NCI-H748 (cell line): ENCODE results near the gene CMTM3.
"Not testable (repeated sequence)": the region's sequence is repeated elsewhere in the genome, so short reads cannot be mapped to it uniquely, and the experiment has no call there.

Experiments used
- DNase-seq: peaks from one replicate; lab custom pipeline; 2025; ENCODE audit not compliant: unreplicated experiment; lab: John Stamatoyannopoulos, UW

CMTM3 gene

DNA sequence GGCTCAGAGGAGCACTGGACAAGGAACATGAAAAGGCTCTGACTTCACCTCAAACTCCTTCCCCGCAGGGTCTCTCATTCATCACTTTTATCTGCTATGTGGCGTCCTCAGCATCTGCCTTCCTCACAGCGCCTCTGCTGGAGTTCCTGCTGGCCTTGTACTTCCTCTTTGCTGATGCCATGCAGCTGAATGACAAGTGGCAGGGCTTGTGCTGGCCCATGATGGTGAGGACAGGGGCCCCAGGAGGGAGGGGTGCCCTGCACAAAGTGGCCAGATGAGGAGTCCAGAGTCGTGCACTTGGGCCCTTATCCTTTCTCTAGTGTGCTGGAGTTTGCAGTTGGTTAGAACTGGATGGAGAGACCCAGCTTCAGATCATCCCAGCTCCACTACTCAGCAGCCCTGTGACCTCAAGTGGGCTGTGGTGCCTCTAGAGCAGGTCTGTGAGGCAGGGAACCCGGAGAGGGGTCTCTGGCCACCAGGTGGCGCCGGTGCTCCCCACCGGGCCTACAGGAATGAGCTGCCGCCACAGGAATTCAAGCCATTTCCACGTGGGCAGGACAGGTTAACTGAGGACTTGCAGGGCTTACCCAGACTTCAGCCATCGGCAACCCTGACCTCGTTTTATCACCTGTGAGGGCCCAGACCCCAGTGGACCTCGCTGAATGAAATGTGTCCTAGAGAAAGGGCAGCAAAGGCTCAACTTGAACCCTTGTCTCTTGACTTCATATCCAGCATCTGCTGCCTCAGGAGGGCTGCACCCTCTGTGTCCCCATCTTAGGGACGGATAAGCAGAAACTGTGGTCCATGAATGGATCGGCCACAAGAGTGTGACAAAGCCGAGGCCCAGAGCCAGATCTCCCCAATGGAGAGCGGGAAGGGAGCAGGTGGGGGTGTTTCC lies 4.0 kb downstream of the CMTM3 start:
- peak; percentile 64 for DNase-seq

DNA sequence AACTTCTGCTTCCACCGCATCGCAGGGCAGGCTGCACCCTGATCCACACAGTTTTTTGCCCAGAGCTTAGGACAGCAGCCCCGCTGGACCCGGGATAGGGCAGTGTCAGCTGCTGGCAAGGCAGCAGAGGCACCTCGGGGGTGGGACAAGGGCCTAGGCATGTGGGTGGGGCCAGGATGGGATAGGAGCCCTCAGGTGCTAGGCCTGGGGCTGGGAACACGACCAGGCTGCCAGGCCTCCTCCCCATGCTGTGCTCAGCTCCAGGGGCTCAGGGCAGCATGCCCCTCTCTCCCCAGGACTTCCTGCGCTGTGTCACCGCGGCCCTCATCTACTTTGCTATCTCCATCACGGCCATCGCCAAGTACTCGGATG lies 4.6 kb downstream of the CMTM3 start:
- no peak for DNase-seq

DNA sequence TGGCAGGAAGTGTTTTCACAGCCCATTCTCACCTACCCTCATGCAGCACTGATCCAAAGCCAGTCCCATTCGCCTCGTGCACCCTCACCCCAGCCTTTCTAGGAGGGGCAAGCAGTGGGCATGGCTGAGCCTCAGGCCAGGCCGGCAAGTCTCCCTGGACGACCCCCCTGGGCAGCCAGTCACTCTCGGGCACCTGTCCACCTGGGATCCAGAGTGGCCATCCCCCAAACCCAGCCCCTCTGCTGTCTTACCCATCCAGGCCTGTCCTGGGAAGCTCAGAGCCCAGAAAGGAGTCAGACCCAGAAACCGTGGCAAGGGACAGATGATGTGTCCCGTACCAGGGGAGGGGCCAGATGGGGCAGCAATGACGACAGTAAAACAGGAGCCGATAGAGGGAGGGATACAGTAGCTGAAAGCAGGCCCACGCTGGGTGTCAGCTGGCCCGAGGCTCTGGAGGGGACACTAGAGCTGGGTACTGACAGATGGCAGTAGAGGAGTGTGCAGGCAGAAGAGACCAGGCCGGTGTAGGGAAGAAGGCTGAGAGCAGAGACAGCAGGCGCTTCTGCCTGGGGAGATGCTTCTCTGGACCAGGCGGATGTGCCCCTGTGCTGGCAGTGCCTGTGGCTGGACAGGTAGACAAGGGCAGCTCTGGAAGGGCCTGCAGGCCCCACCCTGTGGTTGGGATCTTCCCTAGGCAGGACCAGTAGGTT lies 5.8 kb downstream of the CMTM3 start:
- DNase-seq: no peak

DNA sequence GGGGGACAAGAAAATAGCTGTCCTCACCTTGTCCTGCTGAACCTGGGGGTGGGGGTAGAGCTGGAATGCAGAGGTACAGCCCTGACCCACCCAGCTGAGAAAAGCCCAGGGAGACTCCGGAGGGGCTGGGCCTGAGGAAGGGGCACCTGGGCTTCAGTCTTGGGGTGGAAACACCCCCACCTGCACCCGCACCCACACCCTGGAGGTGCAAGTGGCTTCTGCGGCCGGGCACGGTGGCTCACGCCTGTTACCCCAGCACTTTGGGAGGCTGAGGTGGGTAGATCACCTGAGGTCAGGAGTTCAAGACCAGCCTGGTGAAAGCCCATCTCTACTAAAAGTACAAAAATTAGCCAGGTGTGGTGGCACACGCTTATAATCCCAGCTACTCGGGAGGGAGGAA lies 7.4 kb downstream of the CMTM3 start:
- not testable (repeated sequence) for DNase-seq

DNA sequence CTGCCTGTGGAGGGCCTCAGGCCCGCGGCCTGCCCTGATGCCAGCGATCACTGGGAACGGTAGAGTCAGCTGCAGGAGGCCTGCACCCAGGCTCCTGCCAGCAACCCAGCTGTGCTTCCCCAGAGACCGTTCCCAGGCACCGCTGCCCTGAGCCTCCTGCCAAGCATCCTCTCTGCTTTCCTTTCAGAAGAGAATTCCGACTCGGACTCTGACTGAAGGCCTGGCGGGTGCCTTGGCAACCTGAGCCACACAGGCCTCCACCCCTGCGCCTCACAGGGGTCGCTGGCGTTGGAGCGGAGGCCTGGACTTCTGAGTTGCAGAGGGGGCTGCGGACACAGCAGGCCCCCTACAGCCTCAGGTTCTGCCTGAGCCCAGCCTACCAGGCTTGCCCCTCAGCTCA lies 7.9 kb downstream of the CMTM3 start:
- DNase-seq: no peak

DNA sequence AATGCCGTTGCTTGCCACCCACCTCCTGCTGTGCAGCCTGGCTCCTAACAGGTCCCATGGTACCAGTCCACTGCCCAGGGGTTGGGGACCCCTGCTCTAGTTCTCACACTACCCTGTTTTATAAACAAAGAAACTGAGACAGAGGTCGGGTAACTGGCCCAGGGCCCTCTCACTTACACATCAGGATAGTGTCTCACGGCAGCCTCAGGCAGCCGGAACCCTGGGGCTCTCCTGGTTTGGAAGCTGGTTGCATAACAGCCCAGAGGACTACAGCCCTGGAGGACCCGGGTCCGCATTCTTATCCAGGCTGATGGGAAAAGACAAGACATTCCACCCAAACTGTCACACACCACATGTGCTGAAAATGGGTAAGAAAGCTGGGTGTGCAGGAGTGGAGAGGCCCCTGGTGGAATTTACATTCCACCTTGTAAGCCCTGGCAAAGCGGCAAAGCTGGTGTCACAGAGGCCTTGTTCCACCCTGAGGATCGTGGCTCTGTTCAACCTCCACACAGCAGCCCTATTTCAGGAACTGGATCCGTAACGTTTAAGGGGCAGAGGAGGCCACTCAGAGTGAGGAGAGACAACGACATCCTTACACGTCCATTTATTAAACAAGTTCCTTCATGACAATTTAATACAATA lies 9.8 kb downstream of the CMTM3 start:
- DNase-seq: no peak

DNA sequence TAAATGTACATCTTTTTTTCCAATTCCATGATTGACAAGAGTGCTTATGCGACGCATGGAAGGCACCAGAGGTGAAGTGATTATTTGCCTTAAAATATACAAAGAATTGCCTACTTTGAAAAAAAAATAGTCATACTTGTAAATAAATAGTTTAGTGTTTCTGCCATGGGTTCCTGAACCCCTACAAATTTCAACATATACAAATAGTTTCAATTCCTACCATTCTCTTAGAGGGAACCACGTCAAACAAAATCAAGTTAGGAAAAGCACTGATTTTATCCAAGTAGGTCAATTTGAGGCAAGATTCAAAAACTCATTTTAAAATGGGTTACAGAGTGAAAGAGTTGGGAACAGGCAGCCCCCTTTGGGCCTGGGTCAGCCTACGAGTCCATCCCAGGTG lies 11.7 kb downstream of the CMTM3 start:
- DNase-seq: no peak

DNA sequence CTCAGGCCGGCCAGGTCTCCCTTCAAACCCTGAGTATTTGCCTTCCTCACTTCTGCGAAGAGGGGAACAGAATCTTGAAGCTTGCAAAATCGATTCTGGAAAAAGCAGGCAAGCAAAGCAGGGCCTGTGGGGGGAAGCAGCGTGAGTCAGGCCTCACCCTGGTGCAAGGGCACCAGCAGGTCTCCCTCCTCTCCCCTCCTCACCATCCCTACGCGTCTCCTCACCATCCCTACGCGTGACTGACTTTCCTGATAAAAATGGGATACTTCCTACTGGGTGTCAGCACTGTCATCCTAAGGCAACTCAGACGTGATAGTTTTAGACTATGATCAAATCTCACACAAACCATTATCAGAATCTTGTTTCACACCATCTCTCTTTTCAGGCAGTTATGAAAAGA lies 12.1 kb downstream of the CMTM3 start:
- no peak for DNase-seq

DNA sequence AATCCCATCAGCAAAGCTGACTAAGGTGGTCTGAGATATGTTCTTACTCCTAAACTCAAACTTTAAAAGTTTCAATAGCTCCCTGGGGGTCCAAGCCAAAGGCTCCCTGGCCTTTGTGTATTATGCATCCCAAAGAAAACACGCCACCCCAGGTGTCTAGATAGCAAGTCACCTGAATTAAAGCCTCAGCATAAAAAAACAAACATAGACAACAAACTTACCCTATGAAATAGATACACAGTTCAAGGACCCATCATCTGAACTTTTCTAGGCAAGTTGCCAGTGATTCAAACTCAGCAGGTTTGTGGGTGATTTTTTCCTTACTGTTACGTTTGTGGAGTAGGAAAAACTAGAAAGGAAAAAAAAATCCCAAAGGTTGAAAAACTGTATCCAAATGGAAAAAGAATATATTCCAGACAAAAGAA lies 12.5 kb downstream of the CMTM3 start:
- DNase-seq: no peak

DNA sequence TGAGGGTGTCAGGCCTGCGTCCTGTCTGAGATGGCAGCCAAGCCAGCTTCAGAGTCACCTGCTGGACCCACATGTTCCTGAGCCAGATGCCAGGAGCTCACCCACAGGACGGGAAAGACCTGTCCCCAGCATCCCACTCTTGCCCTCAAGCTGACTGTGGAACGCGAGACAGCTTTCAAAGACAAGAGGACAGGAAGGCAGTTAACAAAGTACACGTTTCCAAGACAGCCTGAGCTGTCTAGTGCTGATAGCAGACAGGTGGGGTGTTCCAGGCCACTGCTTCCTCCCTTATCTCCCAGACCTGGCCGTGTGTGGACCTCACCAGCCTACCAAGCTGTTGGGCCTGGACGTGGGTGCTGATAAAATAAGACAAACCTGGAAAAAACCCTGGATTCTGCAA lies 13.2 kb downstream of the CMTM3 start:
- DNase-seq: no peak

DNA sequence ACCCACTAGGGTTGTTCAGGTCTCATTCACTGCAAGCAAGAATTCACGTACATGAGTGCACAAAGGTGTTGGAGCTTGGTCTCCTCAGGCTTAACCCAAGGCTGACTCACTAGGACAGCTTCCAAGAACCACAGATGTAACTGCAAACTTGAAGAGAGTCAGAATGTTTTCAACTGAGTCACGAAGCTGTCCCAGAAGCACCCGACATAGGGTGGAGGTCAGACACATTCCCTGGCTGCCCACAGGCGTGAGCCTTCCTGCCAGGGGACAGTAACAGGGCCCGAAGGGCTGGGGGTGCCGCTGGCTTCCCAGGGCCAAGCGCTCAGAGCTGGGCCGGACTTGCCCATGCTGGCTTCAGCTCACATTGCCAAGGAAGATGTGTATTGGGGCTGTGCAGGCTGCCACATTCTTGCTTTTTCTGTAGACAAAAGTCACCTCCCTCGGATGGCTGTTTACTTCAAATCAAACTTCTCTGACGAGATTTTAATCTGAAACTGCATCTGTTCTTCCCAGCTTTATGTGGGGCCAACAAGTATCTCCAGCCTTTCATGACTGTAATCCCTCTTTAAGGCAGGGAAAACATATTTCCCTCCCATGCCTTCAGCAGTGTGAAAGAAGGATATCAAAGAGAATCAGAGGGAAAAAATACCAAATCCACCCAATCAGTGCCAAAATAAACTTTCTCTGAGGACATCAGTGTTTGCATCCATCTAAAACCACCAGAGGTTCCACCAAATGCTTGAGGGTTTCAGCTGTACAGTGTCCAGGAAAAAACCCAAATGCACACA lies 14.3 kb downstream of the CMTM3 start:
- no peak for DNase-seq

DNA sequence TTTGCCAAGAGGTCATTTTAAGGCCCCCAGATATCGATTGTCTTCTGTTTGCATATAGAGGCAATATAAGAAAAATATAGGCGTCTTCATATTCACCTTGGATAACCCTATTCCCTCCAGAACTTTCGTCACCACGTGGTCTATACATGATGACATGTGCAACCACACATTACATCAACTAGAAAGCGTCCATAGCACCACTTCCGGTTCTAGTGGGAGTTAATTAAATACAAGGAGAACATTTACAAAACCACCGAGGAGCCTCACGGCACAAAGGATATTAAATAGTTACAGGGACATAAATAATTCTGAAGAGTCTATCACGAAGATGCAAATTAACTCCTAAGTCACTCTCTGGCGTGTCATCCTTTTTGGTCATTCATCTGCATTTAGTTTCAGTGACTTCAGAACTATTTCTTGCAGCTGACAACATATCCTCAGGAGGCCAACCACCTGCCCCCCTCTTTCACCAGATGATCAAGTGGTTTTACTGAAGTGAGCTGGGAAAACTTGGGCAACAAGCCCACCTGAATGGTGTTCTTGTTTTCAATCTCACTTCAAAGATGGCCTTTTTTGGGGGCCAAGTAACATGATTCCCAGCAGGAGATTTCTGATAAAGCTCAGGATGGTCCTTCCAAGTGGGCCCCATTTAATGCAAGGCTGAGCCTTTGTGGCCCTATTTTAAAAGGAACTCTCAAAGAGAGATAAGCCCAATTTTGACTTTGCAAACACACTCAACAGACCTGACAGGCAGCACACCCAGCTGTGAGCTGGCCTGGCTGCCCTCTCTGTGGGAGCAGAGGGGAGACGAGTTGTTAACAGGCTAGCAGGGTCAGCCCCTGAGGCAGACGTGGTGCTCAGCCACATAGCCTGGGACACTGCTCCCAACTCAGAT lies 15.3 kb downstream of the CMTM3 start:
- no peak for DNase-seq

DNA sequence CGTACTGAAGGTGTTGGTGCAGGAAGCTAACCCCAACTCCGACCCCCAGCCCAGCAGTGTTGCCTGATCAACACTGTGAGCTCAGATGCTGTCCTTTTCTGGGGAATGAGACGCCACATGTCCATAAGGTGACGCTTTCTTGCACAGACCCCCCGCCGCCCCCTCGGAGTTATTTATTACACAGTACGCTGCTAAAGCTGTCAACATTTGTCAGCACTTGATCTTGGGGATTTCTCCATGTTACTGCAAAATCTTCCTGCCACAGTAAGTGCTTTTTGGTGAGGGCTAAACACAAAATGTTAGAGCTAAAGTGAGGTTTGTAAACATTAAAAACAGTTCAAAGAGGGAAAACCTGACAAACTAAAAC lies 15.9 kb downstream of the CMTM3 start:
- no peak for DNase-seq

DNA sequence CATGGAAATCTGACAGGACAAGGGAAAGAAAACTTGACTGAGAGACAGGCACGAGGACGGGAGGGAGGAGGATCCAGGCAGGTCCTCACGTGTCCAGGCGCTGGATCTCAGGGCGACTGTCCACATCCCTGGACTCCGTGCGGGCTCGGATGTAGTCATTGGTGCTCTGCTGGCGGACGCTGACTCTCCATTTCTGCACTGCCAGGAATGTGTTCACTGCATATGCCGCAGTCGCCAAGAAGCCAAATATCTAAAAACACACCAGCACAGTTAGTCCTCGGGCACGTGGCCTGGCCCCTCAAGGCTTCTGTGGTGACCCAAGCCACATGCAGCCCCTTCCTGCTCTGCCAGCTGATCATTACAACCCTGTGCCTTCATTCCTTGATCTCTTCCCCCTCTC lies 17.5 kb downstream of the CMTM3 start:
- no peak for DNase-seq

DNA sequence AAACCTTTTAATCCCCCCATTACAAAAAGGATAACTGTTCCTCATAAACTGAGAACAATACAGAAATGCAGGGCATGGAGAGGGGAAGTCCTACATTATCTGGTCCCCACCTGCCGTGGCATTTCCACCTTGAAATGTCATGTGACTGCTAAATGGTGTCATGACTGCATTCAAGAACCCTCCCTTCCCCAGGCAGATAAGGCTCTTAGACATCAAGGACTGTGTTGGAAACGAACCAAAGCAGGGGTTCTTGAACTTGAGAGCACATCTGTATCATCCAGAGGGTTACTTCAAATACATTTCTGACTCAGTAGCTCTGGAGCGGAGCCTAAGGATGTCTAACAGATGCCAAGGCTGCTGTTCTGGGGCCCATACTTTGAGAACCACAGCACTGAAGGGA lies 18.4 kb downstream of the CMTM3 start:
- no peak for DNase-seq

DNA sequence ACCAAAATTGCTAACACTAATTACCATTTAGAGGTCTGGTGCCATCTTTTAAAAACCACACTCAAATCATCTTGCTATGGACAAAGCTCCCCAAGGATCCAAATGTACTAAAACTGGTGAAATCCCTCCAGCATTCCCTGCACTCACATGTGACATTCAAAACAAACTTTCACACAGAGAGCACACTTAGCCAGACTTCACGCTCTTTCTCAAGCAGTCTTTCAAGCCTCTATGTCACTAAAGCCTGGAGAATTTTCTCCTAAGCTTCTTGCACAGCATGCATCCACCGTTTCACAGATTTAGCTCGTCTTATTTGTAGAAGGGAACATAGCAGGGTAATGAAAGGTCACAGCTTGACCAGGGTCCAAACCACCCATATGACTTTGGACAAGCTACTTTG lies 19.3 kb downstream of the CMTM3 start:
- DNase-seq: no peak

DNA sequence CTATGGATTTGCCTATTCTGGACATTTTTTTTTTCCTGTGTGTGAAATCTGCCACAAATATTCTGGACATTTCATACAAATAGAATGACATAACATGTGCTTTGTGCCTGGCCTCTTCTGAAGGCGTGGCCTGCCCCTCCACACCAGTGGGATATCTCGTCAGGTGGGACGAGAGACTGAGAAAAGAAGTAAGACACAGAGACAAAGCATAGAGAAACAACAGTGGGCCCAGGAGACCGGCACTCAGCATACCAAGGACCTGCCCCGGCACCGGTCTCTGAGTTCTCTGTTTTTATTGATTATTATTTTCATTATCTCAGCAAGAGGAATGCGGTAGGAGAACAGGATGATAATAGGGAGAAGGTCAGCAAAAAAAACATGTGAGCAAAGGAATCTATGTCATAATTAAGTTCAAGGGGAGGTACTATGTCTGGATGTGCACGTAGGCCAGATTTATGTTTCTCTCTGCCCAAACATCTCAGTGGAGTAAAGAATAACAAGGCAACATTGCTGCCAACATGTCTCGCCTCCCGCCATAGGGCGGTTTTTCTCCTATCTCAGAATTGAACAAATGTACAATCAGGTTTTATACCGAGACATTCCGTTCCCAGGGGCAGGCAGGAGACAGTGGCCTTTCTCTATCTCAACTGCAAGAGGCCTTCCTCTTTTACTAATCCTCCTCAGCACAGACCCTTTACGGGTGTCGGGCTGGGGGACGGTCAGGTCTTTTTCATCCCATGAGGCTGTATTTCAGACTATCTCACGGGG lies 23.3 kb downstream of the CMTM3 start:
- DNase-seq: not testable (repeated sequence)

DNA sequence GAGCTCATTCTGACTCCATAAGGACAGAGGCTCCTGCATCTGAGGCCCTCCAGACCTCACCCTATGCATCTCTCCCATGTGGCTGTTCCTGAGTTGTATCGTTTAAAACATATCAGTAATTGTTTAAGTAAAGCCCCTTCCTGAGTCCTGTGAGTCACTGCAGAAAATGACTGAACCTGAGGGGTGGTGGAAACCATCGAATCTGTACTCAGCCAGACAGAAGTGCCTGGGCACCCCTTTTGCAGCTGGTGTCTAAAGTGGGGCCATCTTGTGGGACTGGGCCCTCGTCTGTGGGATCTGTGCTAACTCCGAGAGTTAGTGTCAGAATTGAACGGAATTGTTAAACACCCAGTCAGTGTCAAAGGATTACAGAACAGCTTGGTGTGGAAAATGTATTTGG lies 25.4 kb downstream of the CMTM3 start:
- DNase-seq: no peak

DNA sequence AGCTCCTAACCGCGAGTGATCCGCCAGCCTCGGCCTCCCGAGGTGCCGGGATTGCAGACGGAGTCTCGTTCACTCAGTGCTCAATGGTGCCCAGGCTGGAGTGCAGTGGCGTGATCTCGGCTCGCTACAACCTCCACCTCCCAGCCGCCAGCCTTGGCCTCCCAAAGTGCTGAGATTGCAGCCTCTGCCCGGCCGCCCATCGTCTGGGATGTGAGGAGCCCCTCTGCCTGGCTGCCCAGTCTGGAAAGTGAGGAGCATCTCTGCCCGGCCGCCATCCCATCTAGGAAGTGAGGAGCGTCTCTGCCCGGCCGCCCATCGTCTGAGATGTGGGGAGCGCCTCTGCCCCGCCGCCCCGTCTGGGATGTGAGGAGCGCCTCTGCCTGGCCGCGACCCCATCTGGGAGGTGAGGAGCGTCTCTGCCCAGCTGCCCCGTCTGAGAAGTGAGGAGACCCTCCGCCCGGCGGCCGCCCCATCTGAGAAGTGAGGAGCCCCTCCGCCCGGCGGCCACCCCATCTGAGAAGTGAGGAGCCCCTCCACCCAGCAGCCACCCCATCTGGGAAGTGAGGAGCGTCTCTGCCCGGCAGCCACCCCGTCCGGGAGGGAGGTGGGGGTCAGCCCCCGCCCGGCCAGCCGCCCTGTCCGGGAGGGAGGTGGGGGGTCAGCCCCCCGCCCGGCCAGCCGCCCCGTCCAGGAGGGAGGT lies 26.2 kb downstream of the CMTM3 start:
- DNase-seq: not testable (repeated sequence)
